GM21390 (cell line): Measurements from ENCODE around the gene NOTCH2.
"Not testable (repeated sequence)": the region's sequence is repeated elsewhere in the genome, so short reads cannot be mapped to it uniquely, and the experiment has no call there.

ENCODE experiments used
- ATAC-seq: cut with Tn5 transposase; IDR thresholded peaks from one replicate; pipeline ENCODE4 v1.9.1; 2021; ENCODE audit not compliant: unreplicated experiment

The NOTCH2 gene

GRCh38 chr1:120069920-120070214 lies 405 bp upstream of the NOTCH2 start:
- ATAC-seq, result not testable (repeated sequence)

- not testable (repeated sequence) for ATAC-seq
Observed at GRCh38 chr1:120068683-120069066, 787 bp downstream of the NOTCH2 start.

GRCh38 chr1:120048208-120048607 lies 21.3 kb downstream of the NOTCH2 start:
- ATAC-seq, result not testable (repeated sequence)

GRCh38 chr1:120041771-120042170 lies 27.7 kb downstream of the NOTCH2 start:
- not testable (repeated sequence) for ATAC-seq

GRCh38 chr1:120032253-120032652 lies 37.2 kb downstream of the NOTCH2 start:
- ATAC-seq, result not testable (repeated sequence)

GRCh38 chr1:120023791-120024190 lies 45.7 kb downstream of the NOTCH2 start:
- not testable (repeated sequence) for ATAC-seq

GRCh38 chr1:120014978-120015377 lies 54.5 kb downstream of the NOTCH2 start:
- not testable (repeated sequence) for ATAC-seq

- ATAC-seq, result not testable (repeated sequence)
Observed at GRCh38 chr1:120008320-120008719, 61.1 kb downstream of the NOTCH2 start.

- not testable (repeated sequence) for ATAC-seq
Observed at GRCh38 chr1:120007850-120008249, 61.6 kb downstream of the NOTCH2 start.

- not testable (repeated sequence) for ATAC-seq
Observed at GRCh38 chr1:120001035-120001434, 68.4 kb downstream of the NOTCH2 start.

GRCh38 chr1:119996731-119997312 lies 72.6 kb downstream of the NOTCH2 start:
- not testable (repeated sequence) for ATAC-seq

GRCh38 chr1:119995975-119996374 lies 73.5 kb downstream of the NOTCH2 start:
- ATAC-seq, result not testable (repeated sequence)

- no peak for ATAC-seq
Observed at GRCh38 chr1:119988306-119989062, 81.0 kb downstream of the NOTCH2 start.

GRCh38 chr1:119987686-119988085 lies 81.8 kb downstream of the NOTCH2 start:
- peak; percentile 65 for ATAC-seq

GRCh38 chr1:119987112-119987511 lies 82.3 kb downstream of the NOTCH2 start:
- ATAC-seq, result no peak

- no peak for ATAC-seq
Observed at GRCh38 chr1:119986007-119986497, 83.4 kb downstream of the NOTCH2 start.

GRCh38 chr1:119984771-119985170 lies 84.7 kb downstream of the NOTCH2 start:
- ATAC-seq, result no peak

GRCh38 chr1:119981986-119982815 lies 87.3 kb downstream of the NOTCH2 start:
- ATAC-seq, result no peak

GRCh38 chr1:119981496-119981895 lies 88.0 kb downstream of the NOTCH2 start:
- ATAC-seq, result no peak

- ATAC-seq, result no peak
Observed at GRCh38 chr1:119978018-119978505, 91.4 kb downstream of the NOTCH2 start.

- not testable (repeated sequence) for ATAC-seq
Observed at GRCh38 chr1:119977113-119977736, 92.2 kb downstream of the NOTCH2 start.
